Neural progenitor cell (in vitro differentiated cells): ENCODE data around the gene TNNC1. TPM values are rescaled to one million over a fixed set of nuclear protein-coding genes. Genes with fewer than 3 reads are reported as not detected.
A peak's percentile ranks its signal among the peaks of the same experiment; 100 is the strongest.

Experiments
- DNase-seq: peaks from one replicate; pipeline ENCODE4 v3.0.0-alpha.2; 2016; ENCODE audit warnings: low spot score
- H2AFZ ChIP-seq: fragments of 200-600 bp; sonication (generic); replicated peaks from 2 replicates; pipeline ENCODE4 v1.6.1; 2016; ENCODE audit warnings: antibody characterized with exemption
- H3F3A ChIP-seq: fragments of 200-600 bp; sonication (generic); 2 replicates; pipeline ENCODE4 v1.6.1; 2016; ENCODE audit warnings: antibody characterized with exemption, low read depth
- H3K27ac ChIP-seq: fragments of 200-600 bp; sonication (generic); 2 replicates; pipeline ENCODE4 v1.5.1; 2016; ENCODE audit warnings: mild to moderate bottlenecking
- H3K27me3 ChIP-seq: fragments of 200-600 bp; sonication (generic); 2 replicates; pipeline ENCODE4 v1.6.1; 2016; ENCODE audit warnings: mild to moderate bottlenecking, moderate library complexity
- H3K36me3 ChIP-seq: fragments of 200-600 bp; sonication (generic); 2 replicates; pipeline ENCODE4 v1.5.1; 2016
- H3K4me1 ChIP-seq: fragments of 200-600 bp; sonication (generic); 2 replicates; pipeline ENCODE4 v1.6.1; 2016; ENCODE audit warnings: mixed run types
- H3K4me2 ChIP-seq: fragments of 200-600 bp; sonication (generic); 2 replicates; pipeline ENCODE4 v1.6.1; 2016
- H3K4me3 ChIP-seq: fragments of 200-600 bp; sonication (generic); 2 replicates; pipeline ENCODE4 v1.5.1; 2016
- H3K79me2 ChIP-seq: fragments of 200-600 bp; sonication (generic); 2 replicates; pipeline ENCODE4 v1.6.1; 2016; ENCODE audit warnings: low read depth
- H3K9ac ChIP-seq: fragments of 200-600 bp; sonication (generic); 2 replicates; pipeline ENCODE4 v1.6.1; 2016
- H3K9me3 ChIP-seq: fragments of 200-600 bp; sonication (generic); 2 replicates; pipeline ENCODE4 v1.5.1; 2016; ENCODE audit warnings: low read depth
- H4K20me1 ChIP-seq: fragments of 200-600 bp; sonication (generic); 2 replicates; pipeline ENCODE4 v1.6.1; 2016; ENCODE audit warnings: low read depth
- H3K27ac Mint-ChIP-seq: 3 replicates; pipeline ENCODE4 v1.8.0; 2021; ENCODE audit warnings: mixed read lengths
- H3K27me3 Mint-ChIP-seq: 2 replicates; pipeline ENCODE4 v1.8.0; 2022; ENCODE audit warnings: low read depth, mild to moderate bottlenecking, inconsistent platforms, moderate library complexity, mixed read lengths; ENCODE audit not compliant: insufficient read depth
- H3K36me3 Mint-ChIP-seq: 3 replicates; pipeline ENCODE4 v1.8.0; 2021; ENCODE audit warnings: mixed read lengths
- H3K4me1 Mint-ChIP-seq: 3 replicates; pipeline ENCODE4 v1.8.0; 2021; ENCODE audit warnings: mixed read lengths
- H3K4me3 Mint-ChIP-seq: 3 replicates; pipeline ENCODE4 v1.8.0; 2021; ENCODE audit warnings: mild to moderate bottlenecking, moderate library complexity, mixed read lengths
- H3K9me3 Mint-ChIP-seq: 3 replicates; pipeline ENCODE4 v1.8.0; 2020; ENCODE audit warnings: mixed read lengths
- EZH2 ChIP-seq: fragments of 200-600 bp; sonication (generic); IDR thresholded peaks from 2 replicates; pipeline ENCODE4 v1.6.1; 2017; ENCODE audit warnings: antibody characterized with exemption, mild to moderate bottlenecking, moderate library complexity
- EZH2phosphoT487 ChIP-seq: fragments of 200-600 bp; sonication (generic); IDR thresholded peaks from 2 replicates; pipeline ENCODE4 v1.6.1; 2017; ENCODE audit warnings: antibody characterized with exemption
- total RNA-seq: library from RNA; depleted of rRNA; stranded (reverse); fragments of >200 nt; gene quantifications from 2 replicates; pipeline ENCODE4 v1.2.3, GENCODE V29; 2015; ENCODE audit warnings: low replicate concordance
- TF ChIP-seq, protein P1 (sequence below): fragments of 200-600 bp; sonication (generic); IDR thresholded peaks from 2 replicates; pipeline ENCODE4 v1.5.1; 2017; ENCODE audit warnings: antibody characterized with exemption, mild to moderate bottlenecking

TNNC1 gene
- total RNA-seq, 1 donor from 2014 or later: 0.67 TPM

DNA sequence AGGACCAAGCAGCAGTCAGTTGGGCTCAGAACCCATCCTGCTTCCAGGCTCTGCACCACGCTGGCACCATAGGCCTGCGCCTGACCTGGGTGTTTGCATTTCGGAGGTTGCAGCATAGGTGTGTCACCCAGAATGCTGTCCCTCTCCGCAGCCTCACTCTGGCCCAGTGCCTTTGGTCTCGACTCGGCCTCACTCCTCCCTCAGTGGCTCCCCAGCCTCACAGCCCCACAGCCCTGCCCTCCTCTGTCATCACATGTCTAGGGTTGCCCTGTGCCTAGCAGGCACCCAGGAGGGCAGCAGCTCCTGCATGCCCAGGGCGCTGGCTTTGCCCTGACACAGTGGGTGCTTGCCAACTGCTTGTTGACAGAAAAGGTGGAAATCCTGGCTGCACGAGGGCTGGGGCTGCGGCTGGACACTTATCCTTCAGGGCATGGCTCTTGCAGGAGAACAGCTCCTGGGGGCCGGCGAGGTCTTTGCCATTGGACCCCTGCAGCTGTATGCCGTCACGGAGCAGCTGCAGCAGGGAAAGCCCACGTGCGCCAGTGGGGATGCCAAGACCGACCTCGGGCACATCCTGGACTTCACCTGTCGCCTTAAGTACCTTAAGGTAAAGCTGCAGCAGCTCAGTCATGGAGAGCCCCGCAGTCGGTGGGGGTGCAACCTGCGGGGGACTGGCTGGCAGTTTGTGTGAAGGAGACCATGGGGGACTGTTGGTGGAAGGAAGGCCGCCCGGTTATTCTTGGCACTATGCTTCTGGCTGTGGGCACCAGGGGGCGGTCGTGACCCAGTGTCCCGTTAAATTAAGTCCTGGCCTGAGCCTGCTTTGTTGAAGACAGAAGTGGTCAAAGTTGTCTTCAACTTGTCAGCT is 17.8 kb upstream of the TNNC1 start:
- peaks cover 5% of the 10 kb centered on the region for H3K36me3 ChIP-seq
- H3K36me3 Mint-ChIP-seq: peaks cover 27% of the 10 kb centered on the region
- no peak overlapping the region for H3K27ac Mint-ChIP-seq

DNA sequence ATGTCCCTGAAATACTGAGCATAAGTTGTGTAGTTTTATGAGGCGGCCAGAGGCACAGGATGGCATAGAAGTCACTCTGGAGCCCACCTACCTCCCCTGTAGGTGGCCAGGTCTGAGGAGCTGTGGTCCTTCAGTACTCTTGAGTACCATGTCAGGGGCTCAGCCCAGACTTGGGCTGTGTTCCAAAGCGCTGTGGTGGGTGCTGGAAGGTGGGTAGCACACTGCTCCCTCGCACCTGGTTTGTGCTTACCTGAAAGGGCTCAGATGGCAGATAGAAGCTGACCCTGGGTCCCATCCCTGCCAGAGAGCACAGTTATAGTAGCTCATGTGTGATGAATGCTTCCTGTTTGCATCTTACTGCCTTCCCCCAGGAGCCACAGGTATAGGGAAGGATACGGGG is 17.1 kb upstream of the TNNC1 start:
- no peak for DNase-seq

More for the DNA sequence above, 17.8 kb upstream of the TNNC1 start:
- H4K20me1 ChIP-seq: peaks cover 56% of the 10 kb centered on the region
- H3F3A ChIP-seq: peaks cover 9% of the 10 kb centered on the region
- no peaks in the 10 kb centered on the region for H3K4me1 ChIP-seq
- peak; percentile 68 for DNase-seq
- H3K4me1 Mint-ChIP-seq: peaks cover 12% of the 10 kb centered on the region
- H2AFZ ChIP-seq: no peak overlapping the region
- no peak overlapping the region for H3K4me2 ChIP-seq
- H3K9me3 Mint-ChIP-seq: no peaks in the 10 kb centered on the region
- no peak overlapping the region for H3K9ac ChIP-seq
- H3K27me3 Mint-ChIP-seq: no peaks in the 10 kb centered on the region
- H3K4me3 Mint-ChIP-seq: no peak overlapping the region
- TF ChIP-seq, protein P1, sequence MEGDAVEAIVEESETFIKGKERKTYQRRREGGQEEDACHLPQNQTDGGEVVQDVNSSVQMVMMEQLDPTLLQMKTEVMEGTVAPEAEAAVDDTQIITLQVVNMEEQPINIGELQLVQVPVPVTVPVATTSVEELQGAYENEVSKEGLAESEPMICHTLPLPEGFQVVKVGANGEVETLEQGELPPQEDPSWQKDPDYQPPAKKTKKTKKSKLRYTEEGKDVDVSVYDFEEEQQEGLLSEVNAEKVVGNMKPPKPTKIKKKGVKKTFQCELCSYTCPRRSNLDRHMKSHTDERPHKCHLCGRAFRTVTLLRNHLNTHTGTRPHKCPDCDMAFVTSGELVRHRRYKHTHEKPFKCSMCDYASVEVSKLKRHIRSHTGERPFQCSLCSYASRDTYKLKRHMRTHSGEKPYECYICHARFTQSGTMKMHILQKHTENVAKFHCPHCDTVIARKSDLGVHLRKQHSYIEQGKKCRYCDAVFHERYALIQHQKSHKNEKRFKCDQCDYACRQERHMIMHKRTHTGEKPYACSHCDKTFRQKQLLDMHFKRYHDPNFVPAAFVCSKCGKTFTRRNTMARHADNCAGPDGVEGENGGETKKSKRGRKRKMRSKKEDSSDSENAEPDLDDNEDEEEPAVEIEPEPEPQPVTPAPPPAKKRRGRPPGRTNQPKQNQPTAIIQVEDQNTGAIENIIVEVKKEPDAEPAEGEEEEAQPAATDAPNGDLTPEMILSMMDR: peak; percentile 70
- TF ChIP-seq EZH2phosphoT487: no peak
- TF ChIP-seq EZH2: no peak
- H3K79me2 ChIP-seq: peaks cover 24% of the 10 kb centered on the region
- H3K9me3 ChIP-seq: no peaks in the 10 kb centered on the region
- H3K27ac ChIP-seq: no peak overlapping the region
- H3K27me3 ChIP-seq: no peaks in the 10 kb centered on the region
- H3K4me3 ChIP-seq: no peak overlapping the region

DNA sequence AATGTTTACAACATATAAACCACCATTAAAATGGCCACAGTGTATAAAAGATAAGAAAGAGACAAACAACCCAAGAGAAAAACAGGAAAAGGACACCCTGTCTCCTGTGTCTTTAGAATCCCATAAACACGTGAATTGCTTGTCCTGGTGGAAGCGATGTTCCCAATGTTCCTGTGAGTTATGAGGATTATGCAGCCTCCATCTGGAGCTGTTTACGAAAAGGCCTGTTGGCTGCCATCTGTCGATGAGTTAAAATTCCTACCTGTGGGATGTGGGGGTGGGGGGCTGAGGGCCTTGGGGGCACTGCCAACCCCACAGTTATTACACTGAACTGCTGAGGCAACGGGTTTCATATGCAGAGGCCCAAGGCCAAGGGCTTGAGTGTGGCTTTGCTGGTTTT is 15.2 kb upstream of the TNNC1 start:
- no peak overlapping the region for H3K4me3 Mint-ChIP-seq
- peaks cover 75% of the 10 kb centered on the region for H4K20me1 ChIP-seq
- H3K27ac Mint-ChIP-seq: no peak overlapping the region

More for the DNA sequence above, 17.1 kb upstream of the TNNC1 start:
- H3K4me3 ChIP-seq: no peak overlapping the region
- peaks cover 9% of the 10 kb centered on the region for H3F3A ChIP-seq
- H3K4me1 ChIP-seq: no peaks in the 10 kb centered on the region
- H2AFZ ChIP-seq: no peak overlapping the region
- peaks cover 5% of the 10 kb centered on the region for H3K36me3 ChIP-seq
- H3K4me2 ChIP-seq: no peak overlapping the region
- H3K9ac ChIP-seq: no peak overlapping the region
- H3K9me3 ChIP-seq: no peaks in the 10 kb centered on the region
- Mint-ChIP-seq H3K36me3 (peaks cover 27% of the 10 kb centered on the region), H3K9me3 (no peaks in the 10 kb centered on the region), H3K27ac (no peak overlapping the region), H3K4me3 (no peak overlapping the region), H3K4me1 (peaks cover 12% of the 10 kb centered on the region), H3K27me3 (peaks cover 2% of the 10 kb centered on the region)
- H3K27me3 ChIP-seq: no peaks in the 10 kb centered on the region
- H3K79me2 ChIP-seq: peaks cover 31% of the 10 kb centered on the region
- TF ChIP-seq, protein P1: no peak
- no peak for TF ChIP-seq EZH2
- no peak for TF ChIP-seq EZH2phosphoT487
- H3K27ac ChIP-seq: no peak overlapping the region
- H4K20me1 ChIP-seq: peaks cover 59% of the 10 kb centered on the region

More for the DNA sequence above, 15.2 kb upstream of the TNNC1 start:
- peaks cover 14% of the 10 kb centered on the region for H3F3A ChIP-seq
- H3K4me3 ChIP-seq: no peak overlapping the region
- no peaks in the 10 kb centered on the region for H3K4me1 ChIP-seq
- no peak overlapping the region for H3K4me2 ChIP-seq
- H3K79me2 ChIP-seq: peaks cover 50% of the 10 kb centered on the region
- Mint-ChIP-seq H3K36me3 (peaks cover 23% of the 10 kb centered on the region), H3K4me1 (peaks cover 12% of the 10 kb centered on the region), H3K27me3 (peaks cover 2% of the 10 kb centered on the region), H3K9me3 (no peaks in the 10 kb centered on the region)
- H3K36me3 ChIP-seq: peaks cover 5% of the 10 kb centered on the region
- no peak overlapping the region for H2AFZ ChIP-seq
- TF ChIP-seq, protein P1: no peak
- TF ChIP-seq EZH2 (no peak), EZH2phosphoT487 (no peak)
- H3K9ac ChIP-seq: no peak overlapping the region
- no peaks in the 10 kb centered on the region for H3K9me3 ChIP-seq
- no peak for DNase-seq
- H3K27me3 ChIP-seq: no peaks in the 10 kb centered on the region
- no peak overlapping the region for H3K27ac ChIP-seq
